ENCODE measurements around the gene IPO9. TPM values are rescaled to one million over a fixed set of nuclear protein-coding genes. Genes with fewer than 3 reads are reported as not detected.

Gene IPO9
- polyA plus RNA-seq, 4 donors = 76.0 to 85.5 (median 83.8) TPM

Other genes with a start within 250 kb of the IPO9 start
- gene SHISA4, start 59.7 kb downstream of the IPO9 start, polyA plus RNA-seq (ENCODE audit: insufficient read length in 4 of 4) = 10 to 100 TPM; 15.6 to 17.0 (median 16.4) TPM
- gene LMOD1, start 117.4 kb downstream of the IPO9 start, polyA plus RNA-seq (ENCODE audit: insufficient read length in 4 of 4) = 1 to 10 TPM; 4.2 to 4.8 (median 4.4) TPM
- 10 to 100 TPM; 61.6 to 67.2 (median 65.0) TPM for gene TIMM17A, start 126.3 kb downstream of the IPO9 start, polyA plus RNA-seq (ENCODE audit: insufficient read length in 4 of 4)
- 10 to 100 TPM; 56.3 to 78.0 (median 58.2) TPM for gene RNPEP, start 153.5 kb downstream of the IPO9 start, polyA plus RNA-seq (ENCODE audit: insufficient read length in 4 of 4)
- 10 to 100 TPM; 37.3 to 98.2 (median 63.7) TPM for gene ELF3, start 181.4 kb downstream of the IPO9 start, polyA plus RNA-seq (ENCODE audit: insufficient read length in 4 of 4)